ENCODE measurements around the gene PRRC2B.
"Not testable (repeated sequence)": the region's sequence is repeated elsewhere in the genome, so short reads cannot be mapped to it uniquely, and the experiment has no call there.

The PRRC2B gene

GRCh38 chr9:131485728-131486422, 92.0 kb downstream of the PRRC2B start:
- no peak for DNase-seq (ENCODE audit: low read depth)

- no peak for DNase-seq (ENCODE audit: low read depth)
Observed at GRCh38 chr9:131487001-131487400, 93.1 kb downstream of the PRRC2B start.

GRCh38 chr9:131487621-131488031, 93.7 kb downstream of the PRRC2B start:
- DNase-seq (ENCODE audit: low read depth) = no peak

GRCh38 chr9:131490514-131490913, 96.6 kb downstream of the PRRC2B start:
- DNase-seq (ENCODE audit: low read depth) = no peak

- no peak for DNase-seq (ENCODE audit: low read depth)
Observed at GRCh38 chr9:131491001-131491710, 97.3 kb downstream of the PRRC2B start.

GRCh38 chr9:131492070-131492469, 98.2 kb downstream of the PRRC2B start:
- DNase-seq (ENCODE audit: low read depth) = no peak

- no peak for DNase-seq (ENCODE audit: low read depth)
Observed at GRCh38 chr9:131494296-131494870, 100.5 kb downstream of the PRRC2B start.

GRCh38 chr9:131495785-131496184, 101.9 kb downstream of the PRRC2B start:
- no peak for DNase-seq (ENCODE audit: low read depth)

- DNase-seq (ENCODE audit: low read depth) = no peak
Observed at GRCh38 chr9:131496844-131497405, 103.0 kb downstream of the PRRC2B start.

GRCh38 chr9:131499254-131499767, 105.4 kb downstream of the PRRC2B start:
- no peak for DNase-seq (ENCODE audit: low read depth)

GRCh38 chr9:131500377-131500776, 106.5 kb downstream of the PRRC2B start:
- DNase-seq (ENCODE audit: low read depth) = peak; percentile 50

GRCh38 chr9:131500939-131501541, 107.2 kb downstream of the PRRC2B start:
- DNase-seq (ENCODE audit: low read depth) = peak; percentile 41

GRCh38 chr9:131502781-131503625, 109.1 kb downstream of the PRRC2B start, which contains the start of gene POMT1:
Gene POMT1 (plus strand): TSS chr9:131502918. CDS start chr9:131504219, 1,301 bp downstream.
- DNase-seq (ENCODE audit: low read depth) = peak; percentile 84

GRCh38 chr9:131503626-131504465, 110.0 kb downstream of the PRRC2B start:
- DNase-seq (ENCODE audit: low read depth) = no peak

- DNase-seq (ENCODE audit: low read depth) = no peak
Observed at GRCh38 chr9:131505012-131505411, 111.1 kb downstream of the PRRC2B start.

GRCh38 chr9:131511416-131511815, 117.5 kb downstream of the PRRC2B start:
- no peak for DNase-seq (ENCODE audit: low read depth)

- no peak for DNase-seq (ENCODE audit: low read depth)
Observed at GRCh38 chr9:131511880-131512279, 118.0 kb downstream of the PRRC2B start.

- DNase-seq (ENCODE audit: low read depth) = no peak
Observed at GRCh38 chr9:131513177-131513576, 119.3 kb downstream of the PRRC2B start.

GRCh38 chr9:131515559-131516031, 121.7 kb downstream of the PRRC2B start:
- not testable (repeated sequence) for DNase-seq (ENCODE audit: low read depth)

- DNase-seq (ENCODE audit: low read depth) = no peak
Observed at GRCh38 chr9:131516100-131516499, 122.2 kb downstream of the PRRC2B start.

All from stimulated activated CD4-positive, alpha-beta T cell treated with anti-CD3 and anti-CD28 coated beads, Interleukin-2, amount 100 ng/mL, for 4 hours (primary cell).